ENCODE data around the gene GLI3.

Gene GLI3

GRCh38 chr7:41998041-41998440 lies 239.0 kb downstream of the GLI3 start:
- DNase-seq (ENCODE audit: low spot score), result no peak

- no peak for DNase-seq (ENCODE audit: low spot score)
These were observed 239.9 kb downstream of the GLI3 start for GRCh38 chr7:41997151-41997550.

- peak; percentile 18 for DNase-seq (ENCODE audit: low spot score)
These were observed 240.5 kb downstream of the GLI3 start for GRCh38 chr7:41996381-41997035.

GRCh38 chr7:41995632-41996271 lies 241.3 kb downstream of the GLI3 start:
- DNase-seq (ENCODE audit: low spot score), result no peak

- no peak for DNase-seq (ENCODE audit: low spot score)
These were observed 242.3 kb downstream of the GLI3 start for GRCh38 chr7:41994746-41995110.

GRCh38 chr7:41994036-41994745 lies 242.8 kb downstream of the GLI3 start:
- DNase-seq (ENCODE audit: low spot score), result no peak

GRCh38 chr7:41992881-41993867 lies 243.8 kb downstream of the GLI3 start:
- no peak for DNase-seq (ENCODE audit: low spot score)

GRCh38 chr7:41984888-41985287 lies 252.1 kb downstream of the GLI3 start:
- DNase-seq (ENCODE audit: low spot score), result peak; percentile 33

- DNase-seq (ENCODE audit: low spot score), result no peak
These were observed 255.7 kb downstream of the GLI3 start for GRCh38 chr7:41981046-41982040.

GRCh38 chr7:41979834-41980307 lies 257.1 kb downstream of the GLI3 start:
- DNase-seq (ENCODE audit: low spot score), result peak; percentile 20

GRCh38 chr7:41978858-41979257 lies 258.2 kb downstream of the GLI3 start:
- no peak for DNase-seq (ENCODE audit: low spot score)

- DNase-seq (ENCODE audit: low spot score), result no peak
These were observed 259.3 kb downstream of the GLI3 start for GRCh38 chr7:41977661-41978060.

- DNase-seq (ENCODE audit: low spot score), result peak; percentile 58
These were observed 259.8 kb downstream of the GLI3 start for GRCh38 chr7:41977151-41977651.

- DNase-seq (ENCODE audit: low spot score), result no peak
These were observed 260.6 kb downstream of the GLI3 start for GRCh38 chr7:41976411-41976810.

- no peak for DNase-seq (ENCODE audit: low spot score)
These were observed 261.2 kb downstream of the GLI3 start for GRCh38 chr7:41975849-41976248.

- no peak for DNase-seq (ENCODE audit: low spot score)
These were observed 262.0 kb downstream of the GLI3 start for GRCh38 chr7:41974870-41975557.

- DNase-seq (ENCODE audit: low spot score), result no peak
These were observed 263.7 kb downstream of the GLI3 start for GRCh38 chr7:41973202-41973730.

- no peak for DNase-seq (ENCODE audit: low spot score)
These were observed 264.2 kb downstream of the GLI3 start for GRCh38 chr7:41972776-41973175.

- DNase-seq (ENCODE audit: low spot score), result no peak
These were observed 264.7 kb downstream of the GLI3 start for GRCh38 chr7:41972270-41972669.
